CD14-positive monocyte (primary cell): ENCODE data around the gene ADAMTSL2. TPM values are rescaled to one million over a fixed set of nuclear protein-coding genes. Genes with fewer than 3 reads are reported as not detected.

ENCODE experiments used
- DNase-seq, 3 donors: peaks; one replicate each; pipeline ENCODE4 v3.0.0-alpha.2; 2011 to 2022
- H2AFZ ChIP-seq: 2 replicates; pipeline ENCODE4 v1.6.0; 2012; ENCODE audit warnings: mild to moderate bottlenecking, low read depth, low read length, inconsistent platforms; ENCODE audit not compliant: insufficient read depth, poor library complexity, severe bottlenecking
- H3K27ac ChIP-seq, 2 donors: 1 replicate in 1 of 2; 2 replicates in 1 of 2; pipeline ENCODE4 v1.5.1; 2012 to 2013; ENCODE audit warnings: low read length in 2 of 2, control low read depth in 1 of 2, inconsistent platforms in 1 of 2, low read depth in 1 of 2, mild to moderate bottlenecking in 1 of 2
- H3K27me3 ChIP-seq, 2 donors: one replicate each; pipeline versions ENCODE4 v1.6.0 to v1.6.1; 2011 to 2013; ENCODE audit warnings: low read length in 2 of 2; ENCODE audit not compliant: control insufficient read depth in 2 of 2, insufficient read depth in 2 of 2
- H3K36me3 ChIP-seq, 2 donors: replicated peaks in 1 of 2; 1 replicate in 1 of 2; 2 replicates in 1 of 2; pipeline versions ENCODE4 v1.5.1 to v1.6.1; 2012 to 2013; ENCODE audit warnings: low read length in 2 of 2, control low read depth in 1 of 2, inconsistent platforms in 1 of 2, mild to moderate bottlenecking in 1 of 2; ENCODE audit not compliant: insufficient read depth in 2 of 2, control insufficient read depth in 1 of 2
- H3K4me1 ChIP-seq, 2 donors: 1 replicate in 1 of 2; 2 replicates in 1 of 2; pipeline versions ENCODE4 v1.5.1 to v1.6.1; 2012 to 2013; ENCODE audit warnings: low read length in 2 of 2, control low read depth in 1 of 2, inconsistent platforms in 1 of 2, mild to moderate bottlenecking in 1 of 2, moderate library complexity in 1 of 2; ENCODE audit not compliant: insufficient read depth in 2 of 2, control insufficient read depth in 1 of 2
- H3K4me2 ChIP-seq: replicated peaks from 2 replicates; pipeline ENCODE3; 2012; ENCODE audit warnings: low read length, moderate library complexity, mild to moderate bottlenecking; ENCODE audit not compliant: poor library complexity, severe bottlenecking; ENCODE audit errors: extremely low read depth
- H3K4me3 ChIP-seq, 3 experiments: fragments of 200-600 bp in 1 of 3; sonication (generic) in 1 of 3; replicated peaks in 1 of 3; 1 replicate in 2 of 3; 2 replicates in 1 of 3; pipeline ENCODE4 v1.5.1; 2011 to 2013; ENCODE audit warnings: low read length in 3 of 3, mild to moderate bottlenecking in 3 of 3, control low read depth in 2 of 3, low read depth in 2 of 3, inconsistent platforms in 1 of 3, moderate library complexity in 1 of 3
- H3K79me2 ChIP-seq: 2 replicates; pipeline ENCODE4 v1.6.0; 2012; ENCODE audit warnings: mild to moderate bottlenecking, control low read depth, inconsistent platforms, low read length, moderate library complexity; ENCODE audit not compliant: insufficient read depth
- H3K9ac ChIP-seq: 2 replicates; pipeline ENCODE4 v1.6.0; 2017; ENCODE audit warnings: low read length, mild to moderate bottlenecking; ENCODE audit not compliant: insufficient read depth, poor library complexity, severe bottlenecking
- H3K9me3 ChIP-seq, 2 donors: replicated peaks in 1 of 2; 1 replicate in 1 of 2; 2 replicates in 1 of 2; pipeline versions ENCODE4 v1.5.1 to v1.6.1; 2012 to 2013; ENCODE audit warnings: low read length in 2 of 2, control low read depth in 1 of 2; ENCODE audit not compliant: control insufficient read depth in 1 of 2, insufficient read depth in 1 of 2
- H4K20me1 ChIP-seq: 2 replicates; pipeline ENCODE4 v1.6.0; 2012; ENCODE audit warnings: mild to moderate bottlenecking, low read length, control low read depth, moderate library complexity; ENCODE audit not compliant: insufficient read depth
- H3K27ac Mint-ChIP-seq, 7 donors: one replicate each; pipeline ENCODE4 v1.8.0; 2020; ENCODE audit warnings: mild to moderate bottlenecking in 7 of 7, mixed read lengths in 7 of 7, moderate library complexity in 6 of 7, inconsistent platforms in 2 of 7
- H3K27me3 Mint-ChIP-seq, 3 donors: one replicate each; pipeline ENCODE4 v1.8.0; 2021 to 2022; ENCODE audit warnings: low read depth in 3 of 3, mild to moderate bottlenecking in 3 of 3, mixed read lengths in 3 of 3, moderate library complexity in 3 of 3, inconsistent platforms in 1 of 3
- H3K36me3 Mint-ChIP-seq, 2 donors: one replicate each; pipeline ENCODE4 v1.8.0; 2020; ENCODE audit warnings: mixed read lengths in 2 of 2, inconsistent platforms in 1 of 2, mild to moderate bottlenecking in 1 of 2
- H3K4me1 Mint-ChIP-seq: one replicate; pipeline ENCODE4 v1.8.0; 2020; ENCODE audit warnings: mild to moderate bottlenecking, mixed read lengths
- H3K4me3 Mint-ChIP-seq, 2 donors: one replicate each; pipeline ENCODE4 v1.8.0; 2020; ENCODE audit warnings: mild to moderate bottlenecking in 2 of 2, mixed read lengths in 2 of 2, moderate library complexity in 1 of 2
- H3K9me3 Mint-ChIP-seq, 7 donors: one replicate each; pipeline ENCODE4 v1.8.0; 2020 to 2022; ENCODE audit warnings: mixed read lengths in 7 of 7, mild to moderate bottlenecking in 6 of 7, moderate library complexity in 6 of 7, inconsistent platforms in 2 of 7
- CTCF ChIP-seq: fragments of 200-600 bp; IDR thresholded peaks from one replicate; pipeline ENCODE4 v1.8.0; 2022; ENCODE audit warnings: antibody characterized with exemption, mild to moderate bottlenecking
- WGBS: methylation state at CpG from one replicate; pipeline ENCODE4 v1.1.5; 2013; ENCODE audit warnings: missing lambda C conversion rate; ENCODE audit not compliant: insufficient coverage; 5-methylcytosine and 5-hydroxymethylcytosine counted together
- intact Hi-C, 2 donors: fragments of 100-400 bp; cut with micrococcal nuclease; formaldehyde crosslinking; loops; one replicate each; pipeline versions ENCODE4 v1.15.0 to v1.15.1; 2023
- polyA plus RNA-seq, 3 donors: library from polyadenylated mRNA; depleted of rRNA in 1 of 3; unstranded in 2 of 3; stranded (reverse) in 1 of 3; fragments of 300-500 nt in 2 of 3; fragments of >200 nt in 1 of 3; fragmentation: Illumina TruSeq in 2 of 3; gene quantifications; 1 replicate in 2 of 3; 2 replicates in 1 of 3; pipeline ENCODE4 v1.2.3, GENCODE V29; 2012 to 2021

The ADAMTSL2 gene
- polyA plus RNA-seq, 3 donors, result 0.08 TPM; not detected in 2

GRCh38 chr9:133607976-133608375, 73.5 kb downstream of the ADAMTSL2 start:
- H3K27ac ChIP-seq, result no peak overlapping the region
- H3K27ac Mint-ChIP-seq, result no peak overlapping the region
- no peaks in the 10 kb centered on the region for H3K9me3 ChIP-seq
- DNase-seq, result no peak
- no peaks in the 10 kb centered on the region for H3K79me2 ChIP-seq
- H3K27me3 ChIP-seq, result peaks cover 0 to 19% of the 10 kb centered on the region in 2 donors
- H2AFZ ChIP-seq, result no peak overlapping the region
- no peak for TF ChIP-seq CTCF
- H3K36me3 ChIP-seq, result no peaks in the 10 kb centered on the region
- H3K9ac ChIP-seq, result no peak overlapping the region
- no peak overlapping the region for H3K4me3 ChIP-seq
- no peaks in the 10 kb centered on the region for H3K36me3 Mint-ChIP-seq
- intact Hi-C loops, result no loop called here
- no peak overlapping the region for H3K4me2 ChIP-seq
- peaks cover 18 to 42% (median 30%) of the 10 kb centered on the region in 3 donors for H3K27me3 Mint-ChIP-seq
- H3K4me1 Mint-ChIP-seq, result no peaks in the 10 kb centered on the region
- 83% methylated on average over 6 of the region's 8 CpGs for WGBS
- no peak overlapping the region for H3K4me3 Mint-ChIP-seq
- no peaks in the 10 kb centered on the region for H4K20me1 ChIP-seq
- H3K9me3 Mint-ChIP-seq, result peaks cover 0 to 8% (median 0%) of the 10 kb centered on the region in 7 donors
- H3K4me1 ChIP-seq, result no peaks in the 10 kb centered on the region

GRCh38 chr9:133608382-133608781, 73.9 kb downstream of the ADAMTSL2 start:
- intact Hi-C loops, result no loop called here
- H3K79me2 ChIP-seq, result no peaks in the 10 kb centered on the region
- WGBS, result 74% methylated on average over 3 of the region's 7 CpGs
- H3K36me3 Mint-ChIP-seq, result no peaks in the 10 kb centered on the region
- no peaks in the 10 kb centered on the region for H3K9me3 ChIP-seq
- no peak overlapping the region for H3K27ac ChIP-seq
- H3K4me3 ChIP-seq, result no peak overlapping the region
- no peak overlapping the region for H2AFZ ChIP-seq
- no peak overlapping the region for H3K4me2 ChIP-seq
- H3K4me3 Mint-ChIP-seq, result peak overlapping the region in 1 of 2 donors; percentile 48
- peaks cover 19 to 42% (median 31%) of the 10 kb centered on the region in 3 donors for H3K27me3 Mint-ChIP-seq
- H3K9me3 Mint-ChIP-seq, result peaks cover 0 to 8% (median 0%) of the 10 kb centered on the region in 7 donors
- TF ChIP-seq CTCF, result no peak
- H3K4me1 Mint-ChIP-seq, result no peaks in the 10 kb centered on the region
- no peaks in the 10 kb centered on the region for H4K20me1 ChIP-seq
- H3K27me3 ChIP-seq, result peaks cover 0 to 19% of the 10 kb centered on the region in 2 donors
- no peaks in the 10 kb centered on the region for H3K4me1 ChIP-seq
- H3K36me3 ChIP-seq, result no peaks in the 10 kb centered on the region
- H3K9ac ChIP-seq, result no peak overlapping the region
- H3K27ac Mint-ChIP-seq, result no peak overlapping the region
- DNase-seq, result no peak
